Stimulated activated CD4-positive, alpha-beta T cell treated with anti-CD3 and anti-CD28 coated beads, TNF-alpha, amount 100 ng/mL, for 24 hours (primary cell): Measurements from ENCODE around the gene PATL2.
"Not testable (repeated sequence)": the region's sequence is repeated elsewhere in the genome, so short reads cannot be mapped to it uniquely, and the experiment has no call there.

Experiments
- DNase-seq, 3 experiments: peaks; one replicate each; pipeline ENCODE4 v3.0.0-alpha.2; 2020; ENCODE audit warnings: low read depth in 3 of 3

Gene PATL2

DNA sequence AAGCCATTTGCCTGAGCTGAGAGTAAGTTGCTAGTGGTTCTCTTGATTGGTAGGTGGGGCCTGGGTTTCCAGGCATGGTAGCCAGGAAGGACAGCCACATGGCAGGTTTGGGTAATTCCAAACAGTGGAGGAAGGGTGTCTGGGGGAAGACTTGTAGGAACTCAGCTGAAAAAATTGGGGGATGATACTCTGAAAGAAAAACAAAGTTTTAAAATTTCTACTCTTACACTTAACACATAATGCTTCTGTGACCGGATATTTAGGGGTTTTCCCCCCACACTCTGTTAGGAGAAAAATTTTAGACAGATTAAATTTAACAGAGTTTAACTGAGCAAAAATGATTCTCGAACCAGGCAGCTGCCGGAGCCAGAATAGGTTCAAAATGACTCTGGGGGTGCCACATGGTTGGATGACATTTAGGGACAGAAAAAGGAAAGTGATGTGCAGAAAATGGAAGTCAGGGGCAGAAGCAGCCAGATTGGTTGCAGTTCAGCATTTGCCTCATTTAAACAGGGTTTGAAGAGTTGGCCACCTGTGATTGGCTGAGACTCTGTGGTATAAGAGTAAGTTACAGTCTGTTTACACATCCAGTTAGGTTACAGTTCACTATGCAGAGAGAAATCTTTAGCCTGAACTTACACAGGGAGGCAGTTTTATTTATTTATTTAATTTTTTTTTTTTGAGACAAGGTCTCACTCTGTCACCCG lies 8.3 kb upstream of the PATL2 start:
- peak in 2 of 3 experiments; percentile 44 to 59 for DNase-seq

DNA sequence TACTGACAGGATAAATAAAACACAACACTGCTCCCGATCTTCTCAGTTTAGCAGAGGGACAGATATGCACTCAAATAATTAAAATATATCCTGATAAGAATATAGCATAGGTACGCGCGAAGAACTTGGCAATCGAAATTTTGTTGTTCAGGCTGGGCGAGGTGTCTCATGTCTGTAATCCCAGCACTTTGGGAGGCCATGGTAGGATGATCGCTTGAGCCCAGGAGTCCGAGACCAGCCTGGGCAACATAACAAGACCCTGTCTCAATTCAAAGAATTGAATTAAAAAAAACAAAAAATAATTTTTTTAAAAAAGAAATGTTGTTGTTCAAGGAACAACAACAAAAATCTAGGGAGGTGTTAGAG lies 7.8 kb upstream of the PATL2 start:
- no peak for DNase-seq

GRCh38 chr15:44718180-44718926 lies 7.2 kb upstream of the PATL2 start:
- DNase-seq, result no peak

- DNase-seq, result no peak
These were observed 6.0 kb upstream of the PATL2 start for GRCh38 chr15:44716983-44717602.

DNA sequence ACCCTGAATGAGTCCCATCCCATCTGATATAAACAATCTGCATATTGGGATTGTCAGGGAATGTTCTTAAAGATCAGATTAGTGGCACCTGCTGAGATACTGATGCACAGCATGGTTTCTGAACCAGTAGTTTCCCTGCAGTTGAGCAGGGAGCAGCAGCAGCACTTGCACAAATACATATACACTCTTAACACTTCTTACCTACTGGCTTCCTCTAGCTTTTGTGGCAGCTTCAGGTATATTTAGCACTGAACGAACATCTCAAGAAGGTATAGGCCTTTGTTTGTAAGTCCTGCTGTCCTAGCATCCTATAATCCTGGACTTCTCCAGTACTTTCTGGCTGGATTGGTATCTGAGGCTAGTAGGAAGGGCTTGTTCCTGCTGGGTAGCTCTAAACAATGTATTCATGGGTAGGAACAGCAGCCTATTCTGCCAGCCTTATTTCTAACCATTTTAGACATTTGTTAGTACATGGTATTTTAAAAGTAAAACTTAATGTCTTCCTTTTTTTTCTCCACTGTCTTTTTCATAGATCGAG lies 4.7 kb upstream of the PATL2 start:
- DNase-seq, result no peak

DNA sequence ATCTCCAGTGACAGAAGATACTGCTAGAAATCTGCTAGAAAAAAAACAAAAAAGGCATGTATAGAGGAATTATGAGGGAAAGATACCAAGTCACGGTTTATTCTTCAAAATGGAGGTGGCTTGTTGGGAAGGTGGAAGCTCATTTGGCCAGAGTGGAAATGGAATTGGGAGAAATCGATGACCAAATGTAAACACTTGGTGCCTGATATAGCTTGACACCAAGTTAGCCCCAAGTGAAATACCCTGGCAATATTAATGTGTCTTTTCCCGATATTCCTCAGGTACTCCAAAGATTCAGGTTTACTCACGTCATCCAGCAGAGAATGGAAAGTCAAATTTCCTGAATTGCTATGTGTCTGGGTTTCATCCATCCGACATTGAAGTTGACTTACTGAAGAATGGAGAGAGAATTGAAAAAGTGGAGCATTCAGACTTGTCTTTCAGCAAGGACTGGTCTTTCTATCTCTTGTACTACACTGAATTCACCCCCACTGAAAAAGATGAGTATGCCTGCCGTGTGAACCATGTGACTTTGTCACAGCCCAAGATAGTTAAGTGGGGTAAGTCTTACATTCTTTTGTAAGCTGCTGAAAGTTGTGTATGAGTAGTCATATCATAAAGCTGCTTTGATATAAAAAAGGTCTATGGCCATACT lies 4.1 kb upstream of the PATL2 start:
- no peak for DNase-seq

- DNase-seq, result no peak
These were observed 2.2 kb upstream of the PATL2 start for GRCh38 chr15:44713006-44713966.

DNA sequence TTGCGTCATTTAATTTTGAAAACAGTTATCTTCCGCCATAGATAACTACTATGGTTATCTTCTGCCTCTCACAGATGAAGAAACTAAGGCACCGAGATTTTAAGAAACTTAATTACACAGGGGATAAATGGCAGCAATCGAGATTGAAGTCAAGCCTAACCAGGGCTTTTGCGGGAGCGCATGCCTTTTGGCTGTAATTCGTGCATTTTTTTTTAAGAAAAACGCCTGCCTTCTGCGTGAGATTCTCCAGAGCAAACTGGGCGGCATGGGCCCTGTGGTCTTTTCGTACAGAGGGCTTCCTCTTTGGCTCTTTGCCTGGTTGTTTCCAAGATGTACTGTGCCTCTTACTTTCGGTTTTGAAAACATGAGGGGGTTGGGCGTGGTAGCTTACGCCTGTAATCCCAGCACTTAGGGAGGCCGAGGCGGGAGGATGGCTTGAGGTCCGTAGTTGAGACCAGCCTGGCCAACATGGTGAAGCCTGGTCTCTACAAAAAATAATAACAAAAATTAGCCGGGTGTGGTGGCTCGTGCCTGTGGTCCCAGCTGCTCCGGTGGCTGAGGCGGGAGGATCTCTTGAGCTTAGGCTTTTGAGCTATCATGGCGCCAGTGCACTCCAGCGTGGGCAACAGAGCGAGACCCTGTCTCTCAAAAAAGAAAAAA lies 1.4 kb upstream of the PATL2 start:
- peak; percentile 56 to 64 (median 62) for DNase-seq

DNA sequence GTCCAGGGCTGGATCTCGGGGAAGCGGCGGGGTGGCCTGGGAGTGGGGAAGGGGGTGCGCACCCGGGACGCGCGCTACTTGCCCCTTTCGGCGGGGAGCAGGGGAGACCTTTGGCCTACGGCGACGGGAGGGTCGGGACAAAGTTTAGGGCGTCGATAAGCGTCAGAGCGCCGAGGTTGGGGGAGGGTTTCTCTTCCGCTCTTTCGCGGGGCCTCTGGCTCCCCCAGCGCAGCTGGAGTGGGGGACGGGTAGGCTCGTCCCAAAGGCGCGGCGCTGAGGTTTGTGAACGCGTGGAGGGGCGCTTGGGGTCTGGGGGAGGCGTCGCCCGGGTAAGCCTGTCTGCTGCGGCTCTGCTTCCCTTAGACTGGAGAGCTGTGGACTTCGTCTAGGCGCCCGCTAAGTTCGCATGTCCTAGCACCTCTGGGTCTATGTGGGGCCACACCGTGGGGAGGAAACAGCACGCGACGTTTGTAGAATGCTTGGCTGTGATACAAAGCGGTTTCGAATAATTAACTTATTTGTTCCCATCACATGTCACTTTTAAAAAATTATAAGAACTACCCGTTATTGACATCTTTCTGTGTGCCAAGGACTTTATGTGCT lies 721 bp upstream of the PATL2 start:
- peak in 2 of 3 experiments; percentile 36 to 57 for DNase-seq

GRCh38 chr15:44710236-44711095 lies 657 bp downstream of the PATL2 start:
- DNase-seq, result no peak

DNA sequence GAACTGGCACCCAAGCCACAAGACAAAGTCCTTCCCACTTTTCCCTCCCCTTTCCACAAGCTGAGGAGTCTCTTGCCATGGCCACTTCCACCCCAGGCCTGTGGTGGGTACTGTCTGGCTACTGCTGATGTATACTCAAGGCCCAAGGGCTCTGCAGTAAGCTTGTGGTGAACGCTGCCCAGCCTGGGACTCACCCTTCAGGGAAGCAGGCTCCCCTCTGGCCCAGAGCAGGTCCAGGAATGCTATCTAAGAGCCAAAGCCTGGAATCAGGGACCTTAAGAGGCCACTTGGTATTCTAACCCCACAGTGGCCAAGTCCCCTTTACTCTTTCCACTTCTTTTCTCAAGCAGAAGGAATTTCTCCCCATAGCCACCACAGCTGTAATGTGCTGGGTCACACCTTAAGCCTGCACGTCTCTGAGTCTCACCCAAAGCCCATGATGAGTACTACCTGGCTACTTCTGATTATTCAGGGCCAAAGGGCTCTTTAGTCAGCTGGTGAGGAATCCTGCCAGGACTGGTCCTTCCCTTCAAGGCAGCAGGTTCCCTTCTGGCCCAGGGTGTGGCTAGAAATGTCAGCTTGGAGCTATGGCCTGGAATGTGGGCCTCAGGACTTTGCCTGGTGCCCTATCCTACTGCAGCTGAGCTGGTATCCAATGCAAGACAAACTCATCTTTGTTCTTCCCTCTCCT lies 4.0 kb downstream of the PATL2 start:
- DNase-seq, result no peak

DNA sequence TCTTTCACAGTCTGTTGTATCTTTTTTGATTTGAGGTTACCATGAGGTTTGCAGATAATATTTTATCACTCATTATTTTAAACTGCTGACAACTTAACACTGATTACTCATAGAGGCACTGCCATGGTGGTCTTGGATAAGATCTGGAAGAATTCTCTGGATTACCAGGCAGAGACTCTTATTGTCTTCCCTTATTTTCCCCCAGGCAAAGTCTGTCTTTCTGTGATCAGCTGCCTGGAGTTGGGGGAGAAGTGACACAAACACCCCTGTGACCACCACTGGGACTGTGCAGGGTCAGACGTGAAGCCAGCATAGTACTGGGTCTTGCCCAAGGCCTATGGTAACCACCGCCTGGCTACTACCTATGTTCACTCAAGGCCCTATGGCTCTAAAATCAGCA lies 4.7 kb downstream of the PATL2 start:
- no peak for DNase-seq

GRCh38 chr15:44705986-44706385 lies 5.1 kb downstream of the PATL2 start:
- DNase-seq, result no peak

GRCh38 chr15:44700676-44701075 lies 10.4 kb downstream of the PATL2 start:
- DNase-seq, result not testable (repeated sequence)

DNA sequence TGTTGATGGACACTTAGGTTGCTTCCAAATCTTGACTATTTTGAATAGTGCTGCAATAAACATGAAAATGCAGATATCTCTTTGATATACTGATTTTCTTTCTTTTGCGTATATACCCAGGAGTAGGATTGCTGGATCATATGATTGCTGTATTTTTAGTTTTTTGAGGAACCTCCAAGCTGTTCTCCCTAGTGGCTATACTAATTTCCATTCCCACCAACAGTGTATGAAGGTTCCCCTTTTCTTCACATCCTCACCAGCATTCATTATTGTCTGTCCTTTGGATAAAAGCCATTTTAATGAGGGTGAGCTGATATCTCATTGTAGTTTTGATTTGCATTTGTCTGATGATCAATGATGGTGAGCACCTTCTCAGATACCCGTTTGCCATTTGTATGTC lies 12.5 kb downstream of the PATL2 start:
- DNase-seq, result no peak

DNA sequence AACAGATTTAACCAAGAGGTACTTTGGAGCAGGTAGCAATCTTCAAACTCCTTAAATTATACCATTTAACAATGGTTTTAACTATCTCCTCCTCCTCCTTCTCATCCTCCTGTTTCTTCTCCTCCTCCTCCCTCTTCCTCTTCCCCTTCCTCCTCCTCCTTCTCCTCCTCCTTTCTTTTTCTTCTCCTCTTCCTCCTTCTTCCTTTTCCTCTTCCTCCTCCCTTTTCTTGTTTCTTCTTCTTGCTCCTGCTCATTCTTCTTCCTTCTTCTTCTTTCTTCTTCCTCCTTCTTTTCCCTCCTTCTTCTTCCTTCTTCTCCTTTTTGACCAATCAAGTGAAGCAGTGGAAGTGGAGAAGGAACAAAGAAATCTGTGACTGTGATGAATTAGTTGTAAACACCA lies 14.1 kb downstream of the PATL2 start:
- no peak for DNase-seq

DNA sequence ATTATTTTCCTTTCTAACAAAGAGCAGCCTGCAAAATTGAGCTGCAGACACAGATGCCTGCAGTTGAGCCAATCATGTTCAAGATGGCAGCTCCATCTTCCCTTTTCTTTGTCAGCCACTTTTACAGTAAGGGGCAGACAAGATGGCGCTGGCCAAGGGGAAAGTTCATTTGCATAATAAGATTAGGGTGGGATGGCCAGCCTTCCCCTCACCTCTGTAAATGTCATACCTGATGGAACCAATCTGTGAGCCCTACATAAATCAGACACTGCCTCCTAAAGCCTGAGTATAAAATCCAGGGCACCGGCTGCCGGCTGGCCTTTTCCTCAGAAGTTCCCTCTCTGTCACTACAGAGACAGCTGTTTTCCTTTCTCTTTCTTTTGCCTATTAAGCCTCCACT lies 15.8 kb downstream of the PATL2 start:
- no peak for DNase-seq

- DNase-seq, result no peak
These were observed 16.7 kb downstream of the PATL2 start for GRCh38 chr15:44694416-44694815.

- no peak for DNase-seq
These were observed 18.5 kb downstream of the PATL2 start for GRCh38 chr15:44692659-44693058.
